MCF 10A (cell line): Measurements from ENCODE around the gene HELZ. TPM values are rescaled to one million over a fixed set of nuclear protein-coding genes. Genes with fewer than 3 reads are reported as not detected.

ENCODE experiments used
- BruUV-seq: library from RNA; stranded (reverse); fragments of 400-500 nt; replicated peaks from 2 replicates; lab custom pipeline; 2021; lab: Mats Ljungman, UMichigan
- CTCF ChIA-PET: fragments of 300-600 bp; sonication (Branson Sonifier 250); formaldehyde crosslinking; extraction: SDS; loops from one replicate; lab custom pipeline; 2021; ENCODE audit warnings: antibody characterized with exemption, inconsistent platforms; lab: Yijun Ruan, JAX
- POLR2A ChIA-PET: fragments of 300-600, 350-650 bp; sonication (Branson Sonifier 250); formaldehyde crosslinking; extraction: SDS; loops from one replicate; lab custom pipeline; 2020; ENCODE audit warnings: antibody characterized with exemption, inconsistent platforms; lab: Yijun Ruan, JAX
- DNase-seq: peaks from one replicate; pipeline ENCODE4 v3.0.0-alpha.2; 2018; ENCODE audit not compliant: unreplicated experiment
- H3K27ac Mint-ChIP-seq: one replicate; pipeline ENCODE4 v1.8.0; 2022; ENCODE audit warnings: mild to moderate bottlenecking, low read depth, mixed read lengths; ENCODE audit not compliant: unreplicated experiment
- H3K27me3 Mint-ChIP-seq: one replicate; pipeline ENCODE4 v1.8.0; 2022; ENCODE audit warnings: mixed read lengths; ENCODE audit not compliant: insufficient read depth, unreplicated experiment
- H3K36me3 Mint-ChIP-seq: one replicate; pipeline ENCODE4 v1.8.0; 2022; ENCODE audit warnings: mild to moderate bottlenecking, moderate library complexity, mixed read lengths; ENCODE audit not compliant: insufficient read depth, unreplicated experiment
- H3K4me1 Mint-ChIP-seq: one replicate; pipeline ENCODE4 v1.8.0; 2022; ENCODE audit warnings: mixed read lengths; ENCODE audit not compliant: insufficient read depth, unreplicated experiment
- H3K4me3 Mint-ChIP-seq: one replicate; pipeline ENCODE4 v1.8.0; 2022; ENCODE audit warnings: mild to moderate bottlenecking, moderate library complexity, mixed read lengths; ENCODE audit not compliant: unreplicated experiment
- H3K9me3 Mint-ChIP-seq: one replicate; pipeline ENCODE4 v1.8.0; 2022; ENCODE audit warnings: mixed read lengths; ENCODE audit not compliant: unreplicated experiment
- intact Hi-C: fragments of 100-400 bp; cut with micrococcal nuclease; formaldehyde crosslinking; loops from 2 replicates; pipeline ENCODE4 v1.14.1; 2022
- total RNA-seq: library from RNA; stranded (reverse); gene quantifications from 2 replicates; pipeline ENCODE4 v1.2.3, GENCODE V29; 2022
- TF ChIP-seq, protein P1 (sequence below): fragments of 200-600 bp; IDR thresholded peaks from one replicate; pipeline ENCODE4 v1.8.0; 2022; ENCODE audit warnings: antibody characterized with exemption, mild to moderate bottlenecking; ENCODE audit not compliant: unreplicated experiment

The HELZ gene
- total RNA-seq, 1 experiment from 2014 or later: 71.7 TPM

DNA sequence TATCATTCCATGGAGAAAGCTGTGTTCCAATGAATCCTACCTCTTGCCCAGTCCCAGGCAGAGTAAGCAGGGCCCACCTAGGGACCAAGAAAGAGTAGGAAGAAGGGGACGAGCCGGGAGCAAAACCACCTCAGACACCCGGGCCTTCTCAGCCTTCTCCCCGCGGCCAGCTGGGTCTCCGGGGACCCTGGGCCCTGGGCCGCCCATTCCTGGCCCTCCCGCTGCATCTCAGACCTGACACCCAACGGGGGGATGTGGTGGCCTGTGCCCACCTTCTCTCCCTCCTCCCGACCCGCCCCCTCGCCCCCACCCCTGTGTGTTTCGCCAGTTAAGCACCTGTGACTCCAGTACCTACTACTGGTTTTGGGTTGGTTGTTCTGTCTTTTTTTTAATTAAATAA, 212.0 kb downstream of the HELZ start:
- Mint-ChIP-seq H3K27me3 (peaks cover 42% of the 10 kb centered on the region), H3K36me3 (no peaks in the 10 kb centered on the region), H3K4me3 (no peak overlapping the region), H3K4me1 (no peaks in the 10 kb centered on the region), H3K9me3 (no peaks in the 10 kb centered on the region), H3K27ac (no peak overlapping the region)
- POLR2A ChIA-PET: no interaction called here
- no TSS peak for BruUV-seq
- TF ChIP-seq, protein P1, sequence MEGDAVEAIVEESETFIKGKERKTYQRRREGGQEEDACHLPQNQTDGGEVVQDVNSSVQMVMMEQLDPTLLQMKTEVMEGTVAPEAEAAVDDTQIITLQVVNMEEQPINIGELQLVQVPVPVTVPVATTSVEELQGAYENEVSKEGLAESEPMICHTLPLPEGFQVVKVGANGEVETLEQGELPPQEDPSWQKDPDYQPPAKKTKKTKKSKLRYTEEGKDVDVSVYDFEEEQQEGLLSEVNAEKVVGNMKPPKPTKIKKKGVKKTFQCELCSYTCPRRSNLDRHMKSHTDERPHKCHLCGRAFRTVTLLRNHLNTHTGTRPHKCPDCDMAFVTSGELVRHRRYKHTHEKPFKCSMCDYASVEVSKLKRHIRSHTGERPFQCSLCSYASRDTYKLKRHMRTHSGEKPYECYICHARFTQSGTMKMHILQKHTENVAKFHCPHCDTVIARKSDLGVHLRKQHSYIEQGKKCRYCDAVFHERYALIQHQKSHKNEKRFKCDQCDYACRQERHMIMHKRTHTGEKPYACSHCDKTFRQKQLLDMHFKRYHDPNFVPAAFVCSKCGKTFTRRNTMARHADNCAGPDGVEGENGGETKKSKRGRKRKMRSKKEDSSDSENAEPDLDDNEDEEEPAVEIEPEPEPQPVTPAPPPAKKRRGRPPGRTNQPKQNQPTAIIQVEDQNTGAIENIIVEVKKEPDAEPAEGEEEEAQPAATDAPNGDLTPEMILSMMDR: no peak
- no peak for DNase-seq
- intact Hi-C loops: no loop called here
- CTCF ChIA-PET: interaction anchor here (0.5 kb wide), 1 partner anchor 778 kb away, joined by 4 read pairs; no protein-coding TSS in a partner anchor

DNA sequence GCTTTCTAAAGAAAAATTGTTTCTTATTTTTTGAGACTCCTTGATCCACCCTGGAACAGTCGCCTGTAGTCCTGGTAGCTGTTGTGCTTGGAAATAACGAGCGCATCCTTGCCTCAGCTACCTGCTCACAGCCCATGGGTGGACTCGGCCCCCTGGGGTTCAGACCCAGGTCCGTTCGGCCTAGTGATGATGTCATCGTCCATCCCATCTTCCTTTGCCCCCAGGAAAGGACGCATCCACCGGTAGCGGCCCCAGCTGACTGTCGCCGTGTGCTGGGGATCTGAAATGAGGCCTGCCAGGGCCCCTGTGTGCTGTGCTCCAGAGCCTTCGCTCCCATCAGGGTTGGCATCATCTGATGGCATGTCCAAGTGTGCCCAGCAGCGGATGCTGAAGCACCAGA, 212.6 kb downstream of the HELZ start:
- no peak overlapping the region for H3K4me3 Mint-ChIP-seq
- H3K27me3 Mint-ChIP-seq: peaks cover 36% of the 10 kb centered on the region
- no peaks in the 10 kb centered on the region for H3K9me3 Mint-ChIP-seq
- intact Hi-C loops: no loop called here
- no TSS peak for BruUV-seq
- no peaks in the 10 kb centered on the region for H3K4me1 Mint-ChIP-seq
- no peaks in the 10 kb centered on the region for H3K36me3 Mint-ChIP-seq
- ChIA-PET POLR2A (interaction anchor here (0.6 to 0.7 kb wide), 2 partner anchors 199 to 357 kb away, joined by 3 read pairs; no protein-coding TSS in a partner anchor), CTCF (interaction anchor here (0.5 kb wide), 1 partner anchor 778 kb away, joined by 4 read pairs; no protein-coding TSS in a partner anchor)
- TF ChIP-seq, protein P1: no peak
- H3K27ac Mint-ChIP-seq: no peak overlapping the region
- DNase-seq: no peak

DNA sequence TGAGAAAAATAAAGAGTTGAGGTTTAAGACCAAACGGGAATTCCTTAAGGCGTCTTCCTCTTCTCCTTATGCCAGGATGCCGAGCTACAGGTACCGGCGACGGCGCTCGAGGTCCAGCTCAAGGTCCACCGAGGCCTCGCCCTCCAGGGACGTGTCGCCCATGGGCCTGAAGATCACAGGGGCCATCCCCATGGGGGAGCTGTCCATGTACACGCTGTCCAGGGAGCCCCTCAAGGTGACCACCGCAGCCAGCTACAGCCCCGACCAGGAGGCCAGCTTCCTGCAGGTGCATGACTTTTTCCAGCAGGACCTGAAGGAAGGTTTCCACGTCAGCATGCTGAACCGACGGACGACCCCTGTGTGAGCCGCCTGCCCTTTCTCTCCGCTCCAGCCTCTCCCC, 214.4 kb downstream of the HELZ start:
- Mint-ChIP-seq H3K4me3 (no peak overlapping the region), H3K27ac (no peak overlapping the region), H3K9me3 (no peaks in the 10 kb centered on the region), H3K36me3 (no peaks in the 10 kb centered on the region), H3K27me3 (peaks cover 18% of the 10 kb centered on the region), H3K4me1 (no peaks in the 10 kb centered on the region)
- no TSS peak for BruUV-seq
- intact Hi-C loops: no loop called here
- ChIA-PET CTCF (no interaction called here), POLR2A (no interaction called here)
- TF ChIP-seq, protein P1: no peak
- DNase-seq: no peak

DNA sequence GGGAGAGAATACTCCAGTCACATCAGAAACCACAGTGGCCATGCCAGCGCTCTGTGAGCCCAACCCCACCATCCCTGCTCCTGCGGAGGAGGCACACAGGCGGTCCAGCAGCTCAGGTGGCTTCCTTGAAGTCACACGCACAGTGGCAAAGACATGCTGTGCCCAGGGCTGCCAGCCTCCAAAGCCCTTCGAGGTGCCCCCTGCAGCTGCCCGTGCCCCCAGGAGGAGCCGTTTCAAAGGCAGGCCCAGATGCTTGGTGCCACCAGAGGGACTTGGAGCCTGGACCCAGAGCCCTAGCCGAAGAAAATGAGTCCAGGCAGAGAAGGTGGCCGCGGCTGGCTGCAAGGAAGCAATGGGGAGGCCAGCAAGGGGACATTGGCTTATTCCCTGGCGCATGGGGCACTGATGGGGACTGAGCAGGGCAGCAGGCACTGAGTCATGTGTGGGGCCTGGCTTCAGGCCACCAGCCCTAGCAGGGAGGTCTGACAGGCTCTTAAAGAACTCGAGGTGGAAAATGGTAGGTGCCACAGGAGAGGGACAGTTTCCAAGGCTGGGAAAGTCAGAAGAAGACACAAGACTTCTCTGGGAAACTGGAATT, 217.9 kb downstream of the HELZ start:
- CTCF ChIA-PET: interaction anchor here (0.7 kb wide), 1 partner anchor 24 kb away, joined by 3 read pairs; no protein-coding TSS in a partner anchor
- peak; percentile 11 for DNase-seq
- Mint-ChIP-seq H3K9me3 (no peaks in the 10 kb centered on the region), H3K27me3 (no peaks in the 10 kb centered on the region), H3K36me3 (no peaks in the 10 kb centered on the region), H3K4me3 (no peak overlapping the region), H3K27ac (no peak overlapping the region), H3K4me1 (no peaks in the 10 kb centered on the region)
- intact Hi-C loops: no loop called here
- POLR2A ChIA-PET: no interaction called here
- BruUV-seq: no TSS peak
- TF ChIP-seq, protein P1: no peak
